HAP-1 (cell line): ENCODE results near the gene TXLNG.
"Not testable (repeated sequence)": the region's sequence is repeated elsewhere in the genome, so short reads cannot be mapped to it uniquely, and the experiment has no call there.

Experiments
- DNase-seq, 2 experiments: peaks; one replicate each; pipeline ENCODE4 v3.0.0-alpha.2; 2016 to 2020; ENCODE audit warnings: low spot score in 2 of 2
- H3K27me3 ChIP-seq: fragments of 250-450 bp; sonication (Bioruptor Pico); 2 replicates; pipeline ENCODE4 v1.5.1; 2020; ENCODE audit warnings: low read depth, mild to moderate bottlenecking, moderate library complexity
- H3K36me3 ChIP-seq: fragments of 250-450 bp; sonication (Bioruptor Pico); replicated peaks from 2 replicates; pipeline ENCODE4 v1.5.1; 2020; ENCODE audit warnings: mild to moderate bottlenecking
- H3K4me1 ChIP-seq: fragments of 250-450 bp; sonication (Bioruptor Pico); 2 replicates; pipeline ENCODE4 v1.5.1; 2020; ENCODE audit warnings: mild to moderate bottlenecking
- H3K4me3 ChIP-seq: fragments of 250-450 bp; sonication (Bioruptor Pico); 2 replicates; pipeline ENCODE4 v1.5.1; 2020; ENCODE audit warnings: mild to moderate bottlenecking, moderate library complexity
- H3K9me3 ChIP-seq: fragments of 250-450 bp; sonication (Bioruptor Pico); 2 replicates; pipeline ENCODE4 v1.5.1; 2020; ENCODE audit warnings: mild to moderate bottlenecking, moderate library complexity
- in situ Hi-C: fragments of 300-500 bp; cut with MboI; formaldehyde crosslinking; loops from 3 replicates; pipeline ENCODE4 v1.14.3; 2020; ENCODE audit warnings: low sequenced_read_pairs, inconsistent platforms, mixed read lengths

TXLNG gene

DNA sequence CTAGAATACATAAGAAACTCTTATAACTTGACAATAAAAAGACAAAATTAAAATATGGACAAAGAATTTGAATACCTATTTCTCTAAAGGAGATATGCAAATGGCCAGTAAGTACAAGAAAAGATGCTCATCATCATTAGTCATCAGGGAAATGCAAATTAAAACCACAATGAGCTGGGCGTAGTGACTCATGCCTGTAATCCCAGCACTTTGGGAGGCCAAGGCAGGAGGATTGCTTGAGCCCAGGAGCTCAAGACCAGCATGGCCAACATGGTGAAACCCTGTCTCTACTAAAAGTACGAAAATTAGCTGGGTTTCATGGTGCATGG, 69.8 kb downstream of the TXLNG start:
- H3K9me3 ChIP-seq, in situ Hi-C loops, DNase-seq, H3K4me1 ChIP-seq, H3K4me3 ChIP-seq, H3K27me3 ChIP-seq: not testable (repeated sequence)
- H3K36me3 ChIP-seq, result peaks cover 95% of the 10 kb centered on the region

DNA sequence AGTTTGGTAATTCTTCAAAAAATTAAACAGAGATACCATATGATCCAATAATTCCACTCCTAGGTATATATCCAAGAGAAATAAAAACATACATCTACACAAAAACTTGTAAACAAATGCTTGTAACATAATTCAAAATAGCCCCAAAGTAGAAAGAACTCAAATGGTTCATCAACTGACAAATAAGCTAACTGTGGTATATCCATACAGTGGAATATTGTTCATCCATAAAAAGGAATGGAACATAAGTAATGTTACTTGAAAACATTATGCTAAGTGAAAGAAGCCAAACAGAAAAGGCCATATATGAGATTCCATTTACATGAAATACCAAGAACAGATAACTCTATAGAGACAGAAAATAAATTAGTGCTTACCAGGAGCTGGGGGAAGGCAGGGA, 70.5 kb downstream of the TXLNG start:
- no peaks in the 10 kb centered on the region for H3K9me3 ChIP-seq
- no peaks in the 10 kb centered on the region for H3K4me1 ChIP-seq
- no peaks in the 10 kb centered on the region for H3K27me3 ChIP-seq
- no peak for DNase-seq
- in situ Hi-C loops, result no loop called here
- peaks cover 95% of the 10 kb centered on the region for H3K36me3 ChIP-seq
- H3K4me3 ChIP-seq, result no peak overlapping the region

- Histone ChIP-seq H3K4me3 (no peak overlapping the region), H3K36me3 (peaks cover 73% of the 10 kb centered on the region)
Measured at GRCh38 chrX:16862829-16863228, 76.6 kb downstream of the TXLNG start.

DNA sequence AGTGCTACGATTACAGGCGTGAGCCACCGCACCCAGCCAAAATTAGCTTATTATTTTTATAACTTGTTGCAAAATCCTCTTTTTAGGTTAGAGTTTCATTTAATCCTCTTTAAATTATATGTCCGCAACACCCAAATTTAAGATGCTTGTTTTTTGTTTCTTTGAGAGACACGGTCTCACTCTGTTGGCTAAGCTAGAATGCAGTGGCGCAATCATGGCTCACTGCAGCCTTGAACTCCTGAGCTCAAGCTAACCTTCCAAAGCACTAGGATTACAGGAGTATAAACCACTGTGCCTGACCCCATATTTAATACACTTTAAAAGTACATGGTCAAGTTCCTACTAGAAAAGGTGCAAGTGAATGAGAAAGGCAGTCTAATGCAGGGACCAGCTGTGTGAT, 81.7 kb downstream of the TXLNG start:
- in situ Hi-C loops, result no loop called here

More at GRCh38 chrX:16862829-16863228, 76.6 kb downstream of the TXLNG start:
- Histone ChIP-seq H3K9me3 (no peaks in the 10 kb centered on the region), H3K4me1 (peaks cover 7% of the 10 kb centered on the region; the same call in 1 of the 2 replicates), H3K27me3 (no peaks in the 10 kb centered on the region)
- in situ Hi-C loops, result no loop called here
- no peak for DNase-seq

GRCh38 chrX:16868920-16869319, 82.7 kb downstream of the TXLNG start:
- H3K9me3 ChIP-seq, result no peaks in the 10 kb centered on the region
- H3K4me3 ChIP-seq, result peak overlapping the region; percentile 93
- DNase-seq, result no peak
- no peaks in the 10 kb centered on the region for H3K27me3 ChIP-seq
- H3K36me3 ChIP-seq, result peaks cover 24% of the 10 kb centered on the region
- H3K4me1 ChIP-seq, result peaks cover 28% of the 10 kb centered on the region
- in situ Hi-C loops, result no loop called here

More for the DNA sequence above, 81.7 kb downstream of the TXLNG start:
- no peak for DNase-seq
- Histone ChIP-seq H3K4me3 (peak overlapping the region; percentile 93), H3K36me3 (peaks cover 33% of the 10 kb centered on the region), H3K27me3 (no peaks in the 10 kb centered on the region), H3K9me3 (no peaks in the 10 kb centered on the region), H3K4me1 (peaks cover 28% of the 10 kb centered on the region)

GRCh38 chrX:16869393-16870094, 83.3 kb downstream of the TXLNG start:
- peak overlapping the region; percentile 93 for H3K4me3 ChIP-seq
- in situ Hi-C loops, result no loop called here
- no peaks in the 10 kb centered on the region for H3K9me3 ChIP-seq
- peaks cover 24% of the 10 kb centered on the region for H3K36me3 ChIP-seq
- H3K27me3 ChIP-seq, result no peaks in the 10 kb centered on the region
- peak; percentile 25 to 73 for DNase-seq
- peaks cover 28% of the 10 kb centered on the region for H3K4me1 ChIP-seq

GRCh38 chrX:16870095-16870861, 84.0 kb downstream of the TXLNG start, which contains the start of gene RBBP7:
RBBP7 (minus strand) TSS chrX:16870362; CDS start chrX:16870053, 309 bp downstream.
- no peaks in the 10 kb centered on the region for H3K27me3 ChIP-seq
- H3K4me1 ChIP-seq, result peaks cover 28% of the 10 kb centered on the region
- peaks cover 22% of the 10 kb centered on the region for H3K36me3 ChIP-seq
- peak within 1 kb of the TSS; percentile 93 for H3K4me3 ChIP-seq
- in situ Hi-C loops, result no loop called here
- DNase-seq, result peak; percentile 92 to 96
- no peaks in the 10 kb centered on the region for H3K9me3 ChIP-seq

- in situ Hi-C loops, result no loop called here
- peak overlapping the region; percentile 40 for H3K4me3 ChIP-seq
- H3K9me3 ChIP-seq, result no peaks in the 10 kb centered on the region
- H3K36me3 ChIP-seq, result peaks cover 18% of the 10 kb centered on the region
- peaks cover 28% of the 10 kb centered on the region for H3K4me1 ChIP-seq
- H3K27me3 ChIP-seq, result no peaks in the 10 kb centered on the region
- DNase-seq, result peak; percentile 28 to 59
Measured at GRCh38 chrX:16870862-16871815, 84.9 kb downstream of the TXLNG start.

GRCh38 chrX:16873106-16873505, 86.8 kb downstream of the TXLNG start:
- Histone ChIP-seq H3K4me1 (peaks cover 18% of the 10 kb centered on the region), H3K4me3 (no peak overlapping the region), H3K36me3 (peaks cover 10% of the 10 kb centered on the region), H3K9me3 (no peaks in the 10 kb centered on the region), H3K27me3 (no peaks in the 10 kb centered on the region)
- no peak for DNase-seq
- in situ Hi-C loops, result no loop called here

- no peaks in the 10 kb centered on the region for H3K27me3 ChIP-seq
- no peak overlapping the region for H3K4me3 ChIP-seq
- in situ Hi-C loops, result no loop called here
- H3K36me3 ChIP-seq, result no peaks in the 10 kb centered on the region
- no peaks in the 10 kb centered on the region for H3K9me3 ChIP-seq
- no peak for DNase-seq
- H3K4me1 ChIP-seq, result peaks cover 11% of the 10 kb centered on the region
Measured at GRCh38 chrX:16874458-16875095, 88.3 kb downstream of the TXLNG start.

DNA sequence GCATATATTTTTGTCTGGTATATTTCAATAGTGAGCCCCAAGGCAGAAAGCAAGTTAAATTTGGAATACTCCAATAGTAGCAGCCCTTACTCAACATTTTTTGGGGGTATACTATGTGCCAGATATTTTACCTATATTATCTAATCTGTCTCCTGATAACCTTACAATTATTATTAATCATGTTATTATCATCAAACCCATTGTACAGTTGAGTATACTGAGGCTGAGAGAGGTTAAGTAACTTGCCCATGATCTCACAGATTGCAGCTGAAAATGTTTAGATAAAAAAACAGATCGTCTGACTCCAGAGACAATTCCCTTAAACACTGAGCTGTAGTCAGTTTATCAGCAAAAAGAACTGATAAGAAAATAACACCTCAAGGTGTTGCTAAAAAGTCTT, 90.4 kb downstream of the TXLNG start:
- in situ Hi-C loops, result no loop called here
- peaks cover under 1% of the 10 kb centered on the region for H3K4me1 ChIP-seq
- no peaks in the 10 kb centered on the region for H3K36me3 ChIP-seq

DNA sequence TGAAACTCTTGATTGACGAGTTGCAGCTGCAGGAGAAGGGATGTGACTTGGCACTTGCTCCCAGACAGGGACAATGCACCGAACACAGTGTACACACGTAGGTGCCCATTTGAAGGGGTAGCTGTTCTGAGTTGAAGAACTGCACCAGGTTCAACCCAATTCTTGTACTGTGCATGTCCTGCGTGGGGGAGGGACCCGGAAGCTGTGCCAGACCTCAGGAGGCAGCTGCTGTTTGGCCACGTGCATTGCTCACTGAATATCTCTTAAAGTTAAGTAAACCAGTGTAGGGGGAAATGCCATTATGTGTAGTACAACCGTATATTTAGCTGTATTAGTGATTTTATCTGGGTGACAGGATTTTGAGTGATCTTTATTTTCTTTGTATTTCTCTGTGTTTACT, 95.9 kb downstream of the TXLNG start:
- Histone ChIP-seq H3K27me3 (no peaks in the 10 kb centered on the region), H3K4me3 (peak overlapping the region; percentile 23; the same call in 1 of the 2 replicates), H3K4me1 (peaks cover 7% of the 10 kb centered on the region), H3K9me3 (no peaks in the 10 kb centered on the region), H3K36me3 (no peaks in the 10 kb centered on the region)
- peak in 1 of 2 experiments; percentile 30 for DNase-seq
- in situ Hi-C loops, result loop anchor here (10.0 kb wide), 1 partner anchor 143 kb away; no protein-coding TSS in a partner anchor

More for the DNA sequence above, 90.4 kb downstream of the TXLNG start:
- DNase-seq, result no peak
- Histone ChIP-seq H3K9me3 (no peaks in the 10 kb centered on the region), H3K27me3 (no peaks in the 10 kb centered on the region), H3K4me3 (no peak overlapping the region)
